Naive thymus-derived CD4-positive, alpha-beta T cell (primary cell): Measurements from ENCODE around the gene CCDC136. TPM values are rescaled to one million over a fixed set of nuclear protein-coding genes. Genes with fewer than 3 reads are reported as not detected.

Experiments
- ATAC-seq: fragments of 150-1000 bp; cut with Tn5 transposase; 2 replicates; pipeline ENCODE4 v1.10.0; 2021; ENCODE audit warnings: mild to moderate bottlenecking, moderate library complexity
- CTCF ChIA-PET: fragments of 350-600 bp; sonication (Branson Sonifier 250); formaldehyde crosslinking; loops from one replicate; lab custom pipeline; 2021; ENCODE audit warnings: antibody characterized with exemption; lab: Charles Lee
- POLR2A ChIA-PET: fragments of 350-600 bp; sonication (Branson Sonifier 250); formaldehyde crosslinking; loops from one replicate; lab custom pipeline; 2021; ENCODE audit warnings: antibody characterized with exemption, inconsistent platforms; lab: Charles Lee
- DNase-seq, 9 donors: peaks; one replicate each; pipeline versions ENCODE4 v3.0.0 to v3.0.0-alpha.2; 2020 to 2022; ENCODE audit warnings: mixed read lengths in 1 of 9
- H3K27ac ChIP-seq: one replicate; pipeline ENCODE4 v1.7.0; 2013; ENCODE audit warnings: mild to moderate bottlenecking, low read depth, low read length, moderate library complexity
- H3K27me3 ChIP-seq, 2 donors: one replicate each; pipeline ENCODE4 v1.7.0; 2013; ENCODE audit warnings: low read length in 2 of 2, mild to moderate bottlenecking in 2 of 2, moderate library complexity in 2 of 2; ENCODE audit not compliant: control insufficient read depth in 2 of 2, insufficient read depth in 2 of 2
- H3K36me3 ChIP-seq, 3 experiments: 1 replicate in 2 of 3; 2 replicates in 1 of 3; pipeline ENCODE4 v1.7.0; 2013; ENCODE audit warnings: low read length in 3 of 3, mild to moderate bottlenecking in 3 of 3, moderate library complexity in 1 of 3; ENCODE audit not compliant: insufficient read depth in 3 of 3, control insufficient read depth in 2 of 3
- H3K4me1 ChIP-seq, 2 donors: one replicate each; pipeline ENCODE4 v1.7.0; 2013; ENCODE audit warnings: low read length in 2 of 2, mild to moderate bottlenecking in 2 of 2, moderate library complexity in 1 of 2; ENCODE audit not compliant: control insufficient read depth in 2 of 2, insufficient read depth in 2 of 2
- H3K4me3 ChIP-seq: 2 replicates; pipeline ENCODE4 v1.7.0; 2013; ENCODE audit warnings: mild to moderate bottlenecking, low read length
- H3K9me3 ChIP-seq, 3 experiments: 1 replicate in 2 of 3; 2 replicates in 1 of 3; pipeline ENCODE4 v1.7.0; 2013; ENCODE audit warnings: low read length in 3 of 3; ENCODE audit not compliant: control insufficient read depth in 2 of 3
- H3K27ac Mint-ChIP-seq, 9 donors: one replicate each; pipeline ENCODE4 v1.8.0; 2020 to 2022; ENCODE audit warnings: mixed read lengths in 9 of 9, mild to moderate bottlenecking in 8 of 9, moderate library complexity in 5 of 9, inconsistent platforms in 2 of 9
- H3K27me3 Mint-ChIP-seq, 5 donors: one replicate each; pipeline ENCODE4 v1.8.0; 2021 to 2022; ENCODE audit warnings: mixed read lengths in 5 of 5, mild to moderate bottlenecking in 1 of 5
- H3K36me3 Mint-ChIP-seq, 5 donors: one replicate each; pipeline ENCODE4 v1.8.0; 2020 to 2022; ENCODE audit warnings: mixed read lengths in 5 of 5, mild to moderate bottlenecking in 3 of 5, inconsistent platforms in 1 of 5
- H3K4me1 Mint-ChIP-seq, 7 donors: one replicate each; pipeline ENCODE4 v1.8.0; 2020 to 2022; ENCODE audit warnings: mixed read lengths in 7 of 7, mild to moderate bottlenecking in 3 of 7, inconsistent platforms in 1 of 7
- H3K4me3 Mint-ChIP-seq, 10 donors: one replicate each; pipeline ENCODE4 v1.8.0; 2020 to 2022; ENCODE audit warnings: mild to moderate bottlenecking in 10 of 10, mixed read lengths in 10 of 10, moderate library complexity in 6 of 10, inconsistent platforms in 2 of 10
- H3K9me3 Mint-ChIP-seq, 11 donors: one replicate each; pipeline ENCODE4 v1.8.0; 2020 to 2022; ENCODE audit warnings: mixed read lengths in 11 of 11, mild to moderate bottlenecking in 4 of 11, inconsistent platforms in 1 of 11, moderate library complexity in 1 of 11
- intact Hi-C, 2 donors: fragments of 100-400 bp; cut with micrococcal nuclease; formaldehyde crosslinking; loops; one replicate each; pipeline ENCODE4 v1.15.1; 2023
- polyA plus RNA-seq, 2 donors: library from polyadenylated mRNA; unstranded; fragments of 300-500 nt; fragmentation: Illumina TruSeq; gene quantifications; one replicate each; pipeline ENCODE4 v1.2.3, GENCODE V29; 2021
- total RNA-seq, 6 experiments: library from RNA in 5 of 6; stranded (reverse) in 5 of 6; gene quantifications; 1 replicate in 5 of 6; 2 replicates in 1 of 6; pipeline ENCODE4 v1.2.3 and lab custom pipeline; 2021 to 2026

The CCDC136 gene
- total and polyA plus RNA-seq, 7 experiments from 2014 or later, result 0.70 to 14.0 (median 7.2) TPM

GRCh38 chr7:128860158-128861073 lies 68.6 kb downstream of the CCDC136 start:
- Mint-ChIP-seq H3K9me3 (no peaks in the 10 kb centered on the region), H3K36me3 (peaks cover 0 to 6% (median under 1%) of the 10 kb centered on the region in 5 donors), H3K27ac (peak overlapping the region in 2 of 9 donors; percentile 11 to 73), H3K27me3 (peaks cover 0 to 2% (median 0%) of the 10 kb centered on the region in 5 donors), H3K4me3 (peak overlapping the region in 1 of 10 donors; percentile 42), H3K4me1 (peaks cover 16 to 30% (median 25%) of the 10 kb centered on the region in 7 donors)
- peaks cover 0 to 10% (median 0%) of the 10 kb centered on the region in 3 experiments for H3K36me3 ChIP-seq
- intact Hi-C loops, result loop anchor here (5.0 to 10.0 kb wide), 6 partner anchors 68 to 1273 kb away; partner anchors contain the start of genes CCDC136 (in 2 of the 2), HILPDA (in 2 of the 2), ARF5 (in 1 of the 2) and GCC1 (in 1 of the 2)
- ChIA-PET POLR2A (no interaction called here), CTCF (interaction anchor here (0.5 kb wide), 1 partner anchor 1082 kb away, joined by 4 read pairs; no protein-coding TSS in a partner anchor)
- H3K4me1 ChIP-seq, result peaks cover 12 to 15% of the 10 kb centered on the region in 2 donors
- H3K4me3 ChIP-seq, result no peak overlapping the region
- H3K27me3 ChIP-seq, result no peaks in the 10 kb centered on the region
- H3K27ac ChIP-seq, result no peak overlapping the region
- DNase-seq (no peak), ATAC-seq (no peak)
- H3K9me3 ChIP-seq, result no peaks in the 10 kb centered on the region

GRCh38 chr7:128861957-128862570 lies 70.3 kb downstream of the CCDC136 start:
- H3K27me3 ChIP-seq, result no peaks in the 10 kb centered on the region
- intact Hi-C loops, result loop anchor here (1.0 to 10.0 kb wide), 20 partner anchors 20 to 1275 kb away; partner anchors contain the start of genes CALU (in 2 of the 2), CCDC136 (in 2 of the 2), HILPDA (in 2 of the 2) and METTL2B (in 2 of the 2)
- Mint-ChIP-seq H3K36me3 (peaks cover 0 to 11% (median 5%) of the 10 kb centered on the region in 5 donors), H3K27me3 (peaks cover 0 to 2% (median 0%) of the 10 kb centered on the region in 5 donors), H3K4me3 (peak overlapping the region; percentile 88 to 100 (median 98)), H3K27ac (peak overlapping the region; percentile 86 to 99 (median 93)), H3K9me3 (no peaks in the 10 kb centered on the region), H3K4me1 (peaks cover 21 to 34% (median 30%) of the 10 kb centered on the region in 7 donors)
- DNase-seq (no peak), ATAC-seq (no peak)
- peak overlapping the region; percentile 88 for H3K4me3 ChIP-seq
- peak overlapping the region; percentile 76 for H3K27ac ChIP-seq
- peaks cover 12 to 15% of the 10 kb centered on the region in 2 donors for H3K4me1 ChIP-seq
- CTCF ChIA-PET, result interaction anchor here (0.9 to 1.6 kb wide), 4 partner anchors 15 to 124 kb away, joined by 3 to 4 read pairs (median 4); no protein-coding TSS in a partner anchor
- no peaks in the 10 kb centered on the region for H3K9me3 ChIP-seq
- H3K36me3 ChIP-seq, result peaks cover 0 to 19% (median 0%) of the 10 kb centered on the region in 3 experiments
- POLR2A ChIA-PET, result interaction anchor here (0.6 to 1.5 kb wide), 4 partner anchors 71 to 385 kb away, joined by 4 to 9 read pairs (median 4); partner anchors contain the start of genes CALU and METTL2B

- peak; percentile 93 for ATAC-seq
- Histone ChIP-seq H3K9me3 (no peaks in the 10 kb centered on the region), H3K4me3 (peak within 1 kb of the TSS; percentile 88), H3K27ac (peak within 1 kb of the TSS; percentile 76), H3K27me3 (no peaks in the 10 kb centered on the region), H3K36me3 (peaks cover 0 to 19% (median 0%) of the 10 kb centered on the region in 3 experiments), H3K4me1 (peaks cover 12 to 15% of the 10 kb centered on the region in 2 donors)
- POLR2A ChIA-PET, result interaction anchor here (0.6 to 1.5 kb wide), 5 partner anchors 21 to 386 kb away, joined by 3 to 9 read pairs (median 4); partner anchors contain the start of genes CALU and METTL2B
- peak; percentile 97 to 100 (median 99) for DNase-seq
- H3K4me1 Mint-ChIP-seq, result peaks cover 21 to 38% (median 33%) of the 10 kb centered on the region in 7 donors
- intact Hi-C loops, result loop anchor here (1.0 to 10.0 kb wide), 21 partner anchors 20 to 1276 kb away; partner anchors contain the start of genes CALU (in 2 of the 2), CCDC136 (in 2 of the 2), HILPDA (in 2 of the 2) and METTL2B (in 2 of the 2)
- CTCF ChIA-PET, result interaction anchor here (0.9 to 1.6 kb wide), 3 partner anchors 16 to 125 kb away, joined by 3 to 4 read pairs (median 3); no protein-coding TSS in a partner anchor
- peaks cover 0 to 3% (median 0%) of the 10 kb centered on the region in 5 donors for H3K27me3 Mint-ChIP-seq
- H3K36me3 Mint-ChIP-seq, result peaks cover 0 to 13% (median 5%) of the 10 kb centered on the region in 5 donors
- peak within 1 kb of the TSS; percentile 88 to 100 (median 98) for H3K4me3 Mint-ChIP-seq
- no peaks in the 10 kb centered on the region for H3K9me3 Mint-ChIP-seq
- H3K27ac Mint-ChIP-seq, result peak within 1 kb of the TSS; percentile 86 to 99 (median 93)
Measured at GRCh38 chr7:128862571-128863432, 71.0 kb downstream of the CCDC136 start, which contains the start of gene ATP6V1F. Gene ATP6V1F (plus strand): TSS chr7:128862856. CDS start chr7:128862905, 49 bp downstream.

GRCh38 chr7:128863433-128863989 lies 71.7 kb downstream of the CCDC136 start:
- Mint-ChIP-seq H3K36me3 (peaks cover 0 to 14% (median 5%) of the 10 kb centered on the region in 5 donors), H3K4me1 (peaks cover 21 to 41% (median 33%) of the 10 kb centered on the region in 7 donors), H3K9me3 (no peaks in the 10 kb centered on the region), H3K27ac (peak overlapping the region in 8 of 9 donors; percentile 86 to 99 (median 93)), H3K27me3 (peaks cover 0 to 9% (median 0%) of the 10 kb centered on the region in 5 donors), H3K4me3 (peak overlapping the region; percentile 88 to 100 (median 98))
- CTCF ChIA-PET, result interaction anchor here (1.0 to 1.6 kb wide), 2 partner anchors 20 to 126 kb away, joined by 3 to 4 read pairs; no protein-coding TSS in a partner anchor
- POLR2A ChIA-PET, result interaction anchor here (0.6 to 1.5 kb wide), 5 partner anchors 20 to 386 kb away, joined by 3 to 9 read pairs (median 4); partner anchors contain the start of genes CALU and METTL2B
- peaks cover 0 to 19% (median 0%) of the 10 kb centered on the region in 3 experiments for H3K36me3 ChIP-seq
- H3K27ac ChIP-seq, result peak overlapping the region; percentile 76
- no peaks in the 10 kb centered on the region for H3K9me3 ChIP-seq
- peaks cover 12 to 15% of the 10 kb centered on the region in 2 donors for H3K4me1 ChIP-seq
- intact Hi-C loops, result loop anchor here (1.0 to 10.0 kb wide), 11 partner anchors 20 to 1276 kb away; partner anchors contain the start of genes CCDC136 (in 2 of the 2), HILPDA (in 2 of the 2), ARF5 (in 1 of the 2) and GCC1 (in 1 of the 2)
- no peaks in the 10 kb centered on the region for H3K27me3 ChIP-seq
- ATAC-seq (peak; percentile 28), DNase-seq (peak in 8 of 9 donors; percentile 16 to 46 (median 30))
- peak overlapping the region; percentile 88 for H3K4me3 ChIP-seq

DNA sequence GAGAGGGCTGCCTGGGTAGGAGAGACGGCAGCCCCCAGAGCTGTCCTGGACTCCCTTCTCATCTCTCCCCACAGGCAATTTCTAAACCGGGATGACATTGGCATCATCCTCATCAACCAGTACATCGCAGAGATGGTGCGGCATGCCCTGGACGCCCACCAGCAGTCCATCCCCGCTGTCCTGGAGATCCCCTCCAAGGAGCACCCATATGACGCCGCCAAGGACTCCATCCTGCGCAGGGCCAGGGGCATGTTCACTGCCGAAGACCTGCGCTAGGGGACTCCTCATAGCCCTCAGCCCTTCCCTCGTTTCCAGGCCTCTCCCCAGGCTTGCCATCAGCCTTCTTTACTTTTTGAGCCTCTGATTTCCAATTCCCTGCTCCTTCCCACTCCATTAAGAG lies 73.5 kb downstream of the CCDC136 start:
- intact Hi-C loops, result loop anchor here (10.0 kb wide), 2 partner anchors 331 to 1211 kb away; partner anchors contain the start of gene SND1 (in 1 of the 2)
- Histone ChIP-seq H3K4me3 (no peak overlapping the region), H3K27me3 (no peaks in the 10 kb centered on the region), H3K4me1 (peaks cover 15 to 17% of the 10 kb centered on the region in 2 donors), H3K9me3 (no peaks in the 10 kb centered on the region), H3K36me3 (peaks cover 0 to 19% (median 0%) of the 10 kb centered on the region in 3 experiments), H3K27ac (no peak overlapping the region)
- ATAC-seq, result no peak
- peaks cover 0 to 14% (median 5%) of the 10 kb centered on the region in 5 donors for H3K36me3 Mint-ChIP-seq
- H3K4me1 Mint-ChIP-seq, result peaks cover 25 to 44% (median 36%) of the 10 kb centered on the region in 7 donors
- ChIA-PET POLR2A (no interaction called here), CTCF (interaction anchor here (1.3 kb wide), 1 partner anchor 18 kb away, joined by 3 read pairs; no protein-coding TSS in a partner anchor)
- peaks cover 0 to 17% (median 0%) of the 10 kb centered on the region in 5 donors for H3K27me3 Mint-ChIP-seq
- H3K9me3 Mint-ChIP-seq, result no peaks in the 10 kb centered on the region
- H3K27ac Mint-ChIP-seq, result no peak overlapping the region
- no peak for DNase-seq
- H3K4me3 Mint-ChIP-seq, result peak overlapping the region in 6 of 10 donors; percentile 1 to 60 (median 28)
